Stimulated activated CD4-positive, alpha-beta T cell treated with anti-CD3 and anti-CD28 coated beads, Interleukin-4, amount 100 ng/mL, for 1 hour (primary cell): ENCODE results near the gene UFL1.
"Not testable (repeated sequence)": the region's sequence is repeated elsewhere in the genome, so short reads cannot be mapped to it uniquely, and the experiment has no call there.

Experiments
- DNase-seq: peaks from one replicate; pipeline ENCODE4 v3.0.0-alpha.2; 2020

The UFL1 gene

GRCh38 chr6:96521644-96522464 is at the start of gene UFL1:
Gene UFL1 (plus strand): TSS chr6:96521806. CDS start chr6:96521874, 68 bp downstream.
- DNase-seq, result peak; percentile 95

- DNase-seq, result not testable (repeated sequence)
These were observed 49.3 kb upstream of the UFL1 start for GRCh38 chr6:96472291-96472690.

- DNase-seq, result no peak
These were observed 42.9 kb upstream of the UFL1 start for GRCh38 chr6:96478695-96479094.

- DNase-seq, result no peak
These were observed 29.7 kb upstream of the UFL1 start for GRCh38 chr6:96491926-96492325.

GRCh38 chr6:96499781-96500180 is 21.8 kb upstream of the UFL1 start:
- DNase-seq, result no peak

- DNase-seq, result no peak
These were observed 18.7 kb upstream of the UFL1 start for GRCh38 chr6:96502915-96503314.

- DNase-seq, result no peak
These were observed 16.2 kb upstream of the UFL1 start for GRCh38 chr6:96505363-96505762.

GRCh38 chr6:96509281-96509680 is 12.3 kb upstream of the UFL1 start:
- DNase-seq, result no peak

- DNase-seq, result no peak
These were observed 1.2 kb upstream of the UFL1 start for GRCh38 chr6:96520171-96521115.

GRCh38 chr6:96521306-96521643 is 331 bp upstream of the UFL1 start:
- DNase-seq, result no peak

- no peak for DNase-seq
These were observed 931 bp downstream of the UFL1 start for GRCh38 chr6:96522465-96523009.

GRCh38 chr6:96528193-96528592 is 6.6 kb downstream of the UFL1 start:
- DNase-seq, result no peak

- no peak for DNase-seq
These were observed 10.8 kb downstream of the UFL1 start for GRCh38 chr6:96532399-96532798.

GRCh38 chr6:96537726-96538125 is 16.1 kb downstream of the UFL1 start:
- no peak for DNase-seq

- no peak for DNase-seq
These were observed 21.1 kb downstream of the UFL1 start for GRCh38 chr6:96542702-96543101.

GRCh38 chr6:96545882-96546281 is 24.3 kb downstream of the UFL1 start:
- DNase-seq, result no peak

GRCh38 chr6:96547654-96548053 is 26.0 kb downstream of the UFL1 start:
- DNase-seq, result no peak

GRCh38 chr6:96554558-96554957 is 33.0 kb downstream of the UFL1 start:
- DNase-seq, result no peak

- not testable (repeated sequence) for DNase-seq
These were observed 38.1 kb downstream of the UFL1 start for GRCh38 chr6:96559740-96560139.

- no peak for DNase-seq
These were observed 41.3 kb downstream of the UFL1 start, which contains the start of gene FHL5 for GRCh38 chr6:96562886-96563285. Gene FHL5 (plus strand): TSS chr6:96563128. CDS start chr6:96603614, 40,486 bp downstream.

- no peak for DNase-seq
These were observed 42.2 kb downstream of the UFL1 start for GRCh38 chr6:96563853-96564252.

GRCh38 chr6:96570053-96570452 is 48.4 kb downstream of the UFL1 start:
- no peak for DNase-seq

GRCh38 chr6:96571551-96571950 is 49.9 kb downstream of the UFL1 start:
- no peak for DNase-seq

GRCh38 chr6:96575359-96575758 is 53.8 kb downstream of the UFL1 start:
- no peak for DNase-seq
